ENCODE results near the gene ADA.

The ADA gene

GRCh38 chr20:44576297-44576696 is 75.2 kb downstream of the ADA start:
- Histone ChIP-seq H3K27me3 (no peaks in the 10 kb centered on the region), H3K4me3 (no peak overlapping the region), H4K20me1 (no peaks in the 10 kb centered on the region), H3K4me2 (peak overlapping the region; percentile 53), H3K27ac (no peak overlapping the region; the same call in 1 of the 2 replicates), H3K9me3 (no peaks in the 10 kb centered on the region), H3K4me1 (peaks cover 80% of the 10 kb centered on the region), H3K36me3 (no peaks in the 10 kb centered on the region), H3K9ac (no peak overlapping the region; the same call in 1 of the 2 replicates)
- TF ChIP-seq Cebpa-rat (IDR thresholded peaks at IDR 0.05) = no peak

GRCh38 chr20:44574372-44574771 is 77.1 kb downstream of the ADA start:
- no peaks in the 10 kb centered on the region for H3K36me3 ChIP-seq
- H3K27me3 ChIP-seq = no peaks in the 10 kb centered on the region
- no peaks in the 10 kb centered on the region for H3K9me3 ChIP-seq
- no peak overlapping the region for H3K4me2 ChIP-seq
- no peak overlapping the region for H3K4me3 ChIP-seq
- H3K27ac ChIP-seq = no peak overlapping the region
- no peak for TF ChIP-seq Cebpa-rat (IDR thresholded peaks at IDR 0.05)
- H3K4me1 ChIP-seq = peaks cover 62% of the 10 kb centered on the region
- H4K20me1 ChIP-seq = no peaks in the 10 kb centered on the region
- H3K9ac ChIP-seq = no peak overlapping the region

DNA sequence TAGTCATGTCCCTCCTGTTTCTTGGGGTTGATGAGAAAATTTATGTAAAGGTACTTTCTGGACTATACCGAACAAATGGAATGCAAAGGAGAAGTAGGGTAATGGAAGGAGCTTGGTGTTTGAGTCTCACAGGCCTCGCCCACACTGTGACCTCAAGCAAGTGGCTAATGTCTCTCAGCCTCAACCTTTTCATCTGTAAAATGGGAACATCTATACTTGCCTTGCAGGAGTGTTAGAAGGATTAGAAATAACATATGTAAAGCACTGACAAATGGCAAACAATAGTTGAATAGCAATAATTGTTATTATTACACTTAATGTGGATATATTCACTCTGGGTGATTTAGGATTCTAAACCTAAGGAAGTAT is 78.0 kb downstream of the ADA start:
- Histone ChIP-seq H3K36me3 (no peaks in the 10 kb centered on the region), H3K4me1 (peaks cover 58% of the 10 kb centered on the region), H3K4me2 (peak overlapping the region; percentile 69), H3K27ac (no peak overlapping the region), H3K4me3 (no peak overlapping the region), H3K9me3 (no peaks in the 10 kb centered on the region), H3K9ac (no peak overlapping the region), H4K20me1 (no peaks in the 10 kb centered on the region), H3K27me3 (no peaks in the 10 kb centered on the region)
- no peak for TF ChIP-seq Cebpa-rat (IDR thresholded peaks at IDR 0.05)

GRCh38 chr20:44572551-44573500 is 78.7 kb downstream of the ADA start:
- H3K9me3 ChIP-seq = no peaks in the 10 kb centered on the region
- peak overlapping the region; percentile 61 for H3K27ac ChIP-seq
- H3K4me3 ChIP-seq = no peak overlapping the region

DNA sequence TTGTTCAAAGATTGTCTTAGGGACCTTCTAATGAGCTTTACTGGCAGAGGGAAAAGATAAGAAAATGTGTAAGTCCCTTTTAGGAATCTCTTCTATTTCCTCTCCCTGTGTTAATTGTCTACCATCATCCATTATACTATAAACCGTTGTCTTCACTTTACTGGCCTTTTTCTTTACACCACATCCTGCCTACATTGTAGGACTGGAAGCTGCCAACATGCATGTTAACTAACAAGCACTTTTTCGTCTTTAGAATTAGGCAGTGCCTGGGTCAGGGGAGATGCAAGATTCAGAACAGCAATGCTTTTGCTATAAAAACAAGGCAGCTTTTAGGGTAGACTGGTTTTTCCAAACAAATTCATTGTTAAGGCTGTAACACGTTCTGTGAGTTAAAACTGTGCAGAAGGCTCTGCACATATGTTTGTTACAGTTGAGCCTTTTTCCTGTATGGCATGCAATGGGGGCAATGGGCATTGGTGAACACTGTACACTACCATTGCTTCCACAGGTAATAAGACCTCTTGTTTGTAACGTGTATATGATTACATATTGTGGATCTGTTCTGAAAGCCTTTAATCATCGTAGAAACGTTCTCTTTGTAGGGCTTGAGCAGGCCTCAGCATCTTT is 80.0 kb downstream of the ADA start:
- no peak overlapping the region for H3K9ac ChIP-seq
- no peak overlapping the region; the same call in 1 of the 2 replicates for H3K27ac ChIP-seq
- peak overlapping the region; percentile 69; the same call in 1 of the 2 replicates for H3K4me2 ChIP-seq

More at GRCh38 chr20:44572551-44573500, 78.7 kb downstream of the ADA start:
- H3K9ac ChIP-seq = peak overlapping the region; percentile 61
- TF ChIP-seq Cebpa-rat (IDR thresholded peaks at IDR 0.05) = no peak
- H3K36me3 ChIP-seq = no peaks in the 10 kb centered on the region
- H4K20me1 ChIP-seq = no peaks in the 10 kb centered on the region
- H3K4me2 ChIP-seq = peak overlapping the region; percentile 69
- H3K27me3 ChIP-seq = no peaks in the 10 kb centered on the region
- H3K4me1 ChIP-seq = peaks cover 58% of the 10 kb centered on the region

GRCh38 chr20:44570367-44570766 is 81.1 kb downstream of the ADA start:
- Histone ChIP-seq H3K27me3 (no peaks in the 10 kb centered on the region), H3K9ac (no peak overlapping the region), H3K4me1 (peaks cover 38% of the 10 kb centered on the region), H4K20me1 (no peaks in the 10 kb centered on the region), H3K9me3 (no peaks in the 10 kb centered on the region), H3K27ac (no peak overlapping the region), H3K4me3 (no peak overlapping the region), H3K4me2 (no peak overlapping the region), H3K36me3 (no peaks in the 10 kb centered on the region)
- TF ChIP-seq Cebpa-rat (IDR thresholded peaks at IDR 0.05) = no peak

More for the DNA sequence above, 80.0 kb downstream of the ADA start:
- no peak overlapping the region for H3K4me3 ChIP-seq
- no peaks in the 10 kb centered on the region for H3K27me3 ChIP-seq
- TF ChIP-seq Cebpa-rat (IDR thresholded peaks at IDR 0.05) = no peak
- H3K4me1 ChIP-seq = peaks cover 49% of the 10 kb centered on the region
- H4K20me1 ChIP-seq = no peaks in the 10 kb centered on the region
- no peaks in the 10 kb centered on the region for H3K9me3 ChIP-seq
- no peaks in the 10 kb centered on the region for H3K36me3 ChIP-seq

Data from BLaER1 (cell line).